Brain pericyte (primary cell): ENCODE measurements around the gene TJP1.
"Not testable (repeated sequence)": the region's sequence is repeated elsewhere in the genome, so short reads cannot be mapped to it uniquely, and the experiment has no call there.

Experiments
- DNase-seq: peaks from one replicate; pipeline ENCODE4 v3.0.0-alpha.2; 2012; ENCODE audit warnings: low read depth, low spot score

The TJP1 gene

GRCh38 chr15:29685156-29686078, 136.9 kb downstream of the TJP1 start:
- no peak for DNase-seq

GRCh38 chr15:29682781-29683180, 139.5 kb downstream of the TJP1 start:
- no peak for DNase-seq

GRCh38 chr15:29682361-29682760, 139.9 kb downstream of the TJP1 start:
- DNase-seq: no peak

GRCh38 chr15:29681946-29682345, 140.3 kb downstream of the TJP1 start:
- no peak for DNase-seq

- no peak for DNase-seq
Measured at GRCh38 chr15:29681166-29681845, 141.0 kb downstream of the TJP1 start.

GRCh38 chr15:29680465-29681165, 141.7 kb downstream of the TJP1 start:
- no peak for DNase-seq

GRCh38 chr15:29678504-29679034, 143.7 kb downstream of the TJP1 start:
- DNase-seq: no peak

GRCh38 chr15:29677871-29678461, 144.3 kb downstream of the TJP1 start:
- DNase-seq: no peak

- no peak for DNase-seq
Measured at GRCh38 chr15:29677455-29677854, 144.8 kb downstream of the TJP1 start.

- no peak for DNase-seq
Measured at GRCh38 chr15:29676961-29677402, 145.3 kb downstream of the TJP1 start.

GRCh38 chr15:29676374-29676960, 145.8 kb downstream of the TJP1 start:
- DNase-seq: not testable (repeated sequence)

- DNase-seq: no peak
Measured at GRCh38 chr15:29675791-29676301, 146.4 kb downstream of the TJP1 start.

- DNase-seq: peak; percentile 55
Measured at GRCh38 chr15:29674661-29675533, 147.4 kb downstream of the TJP1 start.

GRCh38 chr15:29672923-29673809, 149.1 kb downstream of the TJP1 start:
- no peak for DNase-seq

- DNase-seq: no peak
Measured at GRCh38 chr15:29672446-29672845, 149.8 kb downstream of the TJP1 start.

- not testable (repeated sequence) for DNase-seq
Measured at GRCh38 chr15:29672046-29672445, 150.2 kb downstream of the TJP1 start.

GRCh38 chr15:29670998-29671981, 151.0 kb downstream of the TJP1 start:
- peak; percentile 88 for DNase-seq

GRCh38 chr15:29670266-29670665, 152.0 kb downstream of the TJP1 start:
- DNase-seq: no peak
